ENCODE data around the gene C9orf43. TPM values are rescaled to one million over a fixed set of nuclear protein-coding genes. Genes with fewer than 3 reads are reported as not detected.
A peak's percentile ranks its signal among the peaks of the same experiment; 100 is the strongest.
"Not testable (repeated sequence)": the region's sequence is repeated elsewhere in the genome, so short reads cannot be mapped to it uniquely, and the experiment has no call there.

Gene C9orf43
- total RNA-seq, 2 experiments from 2014 or later = 1.8 to 2.9 TPM

GRCh38 chr9:113376634-113377567 is 33.6 kb upstream of the C9orf43 start, which contains the start of gene HDHD3:
TSS of gene HDHD3 (minus strand) at chr9:113376986. CDS start at chr9:113374354, 2,632 bp downstream.
- BruUV-seq (replicated peaks) = no TSS peak
- Histone ChIP-seq H3K4me1 (ENCODE audit: insufficient read depth, low read length, poor library complexity, severe bottlenecking) (peaks cover 22% of the 10 kb centered on the region), H3K27ac (ENCODE audit: low read depth, low read length, poor library complexity, severe bottlenecking) (no peak within 1 kb of the TSS), H2AFZ (ENCODE audit: low read length) (peak within 1 kb of the TSS; percentile 100), H3K36me3 (ENCODE audit: insufficient read depth, low read length) (peaks cover 24% of the 10 kb centered on the region; the same call in 1 of the 2 replicates), H4K20me1 (ENCODE audit: insufficient read depth, low read length) (no peaks in the 10 kb centered on the region), H3K79me2 (ENCODE audit: insufficient read depth, low read depth, low read length) (no peaks in the 10 kb centered on the region), H3K4me2 (ENCODE audit: low read length) (peak within 1 kb of the TSS; percentile 95), H3K9me3 (ENCODE audit: low read length) (no peaks in the 10 kb centered on the region), H3K9me2 (ENCODE audit: insufficient read depth, low read length) (no peaks in the 10 kb centered on the region), H3K4me3 (ENCODE audit: low read depth, low read length, poor library complexity, severe bottlenecking) (peak within 1 kb of the TSS; percentile 76)
- TF ChIP-seq EZH2phosphoT487 (IDR thresholded peaks at IDR 0.05; ENCODE audit: borderline replicate concordance, low read depth, low read length) (no peak), CTCF (conservative IDR thresholded peaks at IDR 0.05; ENCODE audit: low read length) (no peak)
- peak; percentile 86 for DNase-seq (ENCODE audit: low spot score)
- POLR2A ChIA-PET = interaction anchor here (0.7 to 1.3 kb wide), 5 partner anchors 10 to 204 kb away, joined by 3 to 6 read pairs (median 3); partner anchors contain the start of gene WDR31
- CTCF ChIA-PET (ENCODE audit: unreplicated experiment) = interaction anchor here (0.6 kb wide), 1 partner anchor 26 kb away, joined by 4 read pairs; no protein-coding TSS in a partner anchor
- intact Hi-C loops (cut with micrococcal nuclease; ENCODE audit: unreplicated experiment) = loop anchor here (2.0 kb wide), 1 partner anchor 34 kb away; the partner anchor contains the start of genes C9orf43 and POLE3

- BruUV-seq (replicated peaks); intact Hi-C loops (cut with micrococcal nuclease; ENCODE audit: unreplicated experiment): not testable (repeated sequence)
Measured at GRCh38 chr9:113379094-113379828, 31.3 kb upstream of the C9orf43 start.

GRCh38 chr9:113379829-113380210 is 30.7 kb upstream of the C9orf43 start:
- H3K9me3 ChIP-seq (ENCODE audit: low read length); DNase-seq (ENCODE audit: low spot score); H3K4me2 ChIP-seq (ENCODE audit: low read length); BruUV-seq (replicated peaks); POLR2A ChIA-PET; CTCF ChIA-PET (ENCODE audit: unreplicated experiment); H3K9me2 ChIP-seq (ENCODE audit: insufficient read depth, low read length); H3K27ac ChIP-seq (ENCODE audit: low read depth, low read length, poor library complexity, severe bottlenecking); H3K4me3 ChIP-seq (ENCODE audit: low read depth, low read length, poor library complexity, severe bottlenecking); H3K79me2 ChIP-seq (ENCODE audit: insufficient read depth, low read depth, low read length); H3K36me3 ChIP-seq (ENCODE audit: insufficient read depth, low read length); intact Hi-C loops (cut with micrococcal nuclease; ENCODE audit: unreplicated experiment); H4K20me1 ChIP-seq (ENCODE audit: insufficient read depth, low read length): not testable (repeated sequence)
- peaks cover 22% of the 10 kb centered on the region for H3K4me1 ChIP-seq (ENCODE audit: insufficient read depth, low read length, poor library complexity, severe bottlenecking)
- H2AFZ ChIP-seq (ENCODE audit: low read length) = peak overlapping the region; percentile 90; the same call in 1 of the 2 replicates

More at GRCh38 chr9:113379094-113379828, 31.3 kb upstream of the C9orf43 start:
- H3K4me3 ChIP-seq (ENCODE audit: low read depth, low read length, poor library complexity, severe bottlenecking); H3K36me3 ChIP-seq (ENCODE audit: insufficient read depth, low read length); H3K79me2 ChIP-seq (ENCODE audit: insufficient read depth, low read depth, low read length); POLR2A ChIA-PET; DNase-seq (ENCODE audit: low spot score); H3K9me3 ChIP-seq (ENCODE audit: low read length); H3K4me2 ChIP-seq (ENCODE audit: low read length); H2AFZ ChIP-seq (ENCODE audit: low read length); H3K27ac ChIP-seq (ENCODE audit: low read depth, low read length, poor library complexity, severe bottlenecking); CTCF ChIA-PET (ENCODE audit: unreplicated experiment); H4K20me1 ChIP-seq (ENCODE audit: insufficient read depth, low read length); H3K9me2 ChIP-seq (ENCODE audit: insufficient read depth, low read length): not testable (repeated sequence)
- H3K4me1 ChIP-seq (ENCODE audit: insufficient read depth, low read length, poor library complexity, severe bottlenecking) = peaks cover 22% of the 10 kb centered on the region

All from OCI-LY7 (cell line).